Muscle of leg (tissue), 11 donors: ENCODE measurements around the gene BBS2. TPM values are rescaled to one million over a fixed set of nuclear protein-coding genes. Genes with fewer than 3 reads are reported as not detected.

ENCODE experiments used
- DNase-seq: peaks from one replicate; pipeline ENCODE4 v3.0.0; 2013
- H3K27ac ChIP-seq: one replicate; pipeline ENCODE4 v1.5.1; 2013; ENCODE audit warnings: mild to moderate bottlenecking, low read length, control low read depth
- H3K27me3 ChIP-seq: one replicate; pipeline ENCODE4 v1.6.1; 2013; ENCODE audit warnings: low read length; ENCODE audit not compliant: control insufficient read depth, insufficient read depth
- H3K36me3 ChIP-seq: one replicate; pipeline ENCODE4 v1.6.1; 2013; ENCODE audit warnings: low read length; ENCODE audit not compliant: control insufficient read depth, insufficient read depth
- H3K4me1 ChIP-seq: one replicate; pipeline ENCODE4 v1.6.1; 2013; ENCODE audit warnings: low read length; ENCODE audit not compliant: control insufficient read depth, insufficient read depth
- H3K4me3 ChIP-seq: one replicate; pipeline ENCODE4 v1.5.1; 2013; ENCODE audit warnings: low read length, control low read depth
- H3K9me3 ChIP-seq: replicated peaks from 2 replicates; pipeline ENCODE4 v1.6.1; 2013; ENCODE audit warnings: low read depth, low read length; ENCODE audit not compliant: control insufficient read depth
- WGBS: methylation state at CpG from one replicate; pipeline ENCODE4 v1.1.5; 2013; ENCODE audit warnings: missing lambda C conversion rate; ENCODE audit not compliant: insufficient coverage; 5-methylcytosine and 5-hydroxymethylcytosine counted together
- polyA plus RNA-seq, 8 donors: library from polyadenylated mRNA; unstranded; fragments of 120-200 nt; gene quantifications; one replicate each; pipeline versions ENCODE4 v1.2.1 to v1.2.3, GENCODE V29; 2013; ENCODE audit warnings: inconsistent platforms in 1 of 8, low replicate concordance in 1 of 8; ENCODE audit not compliant: insufficient read length in 8 of 8, insufficient read depth in 1 of 8
- total RNA-seq: library from RNA; stranded (reverse); fragments of 120-200 nt; gene quantifications from one replicate; pipeline ENCODE4 v1.2.4, GENCODE V29; 2013

BBS2 gene
- total and polyA plus RNA-seq, 9 donors, result 27.9 to 58.3 (median 36.5) TPM

GRCh38 chr16:56551796-56552738, 32.2 kb upstream of the BBS2 start:
- Histone ChIP-seq H3K4me1 (peaks cover 12% of the 10 kb centered on the region), H3K4me3 (no peak overlapping the region), H3K9me3 (no peaks in the 10 kb centered on the region), H3K27ac (no peak overlapping the region), H3K27me3 (peaks cover 12% of the 10 kb centered on the region), H3K36me3 (no peaks in the 10 kb centered on the region)
- peak; percentile 49 for DNase-seq
- WGBS, result 14% methylated on average over 6 of the region's 11 CpGs

- no peak for DNase-seq
- 89% methylated on average over 4 of the region's 5 CpGs for WGBS
These were observed 30.0 kb upstream of the BBS2 start for GRCh38 chr16:56549744-56550385.

GRCh38 chr16:56549161-56549560, 29.3 kb upstream of the BBS2 start:
- no peak for DNase-seq
- Histone ChIP-seq H3K9me3 (no peaks in the 10 kb centered on the region), H3K4me3 (no peak overlapping the region), H3K36me3 (no peaks in the 10 kb centered on the region), H3K4me1 (peaks cover 14% of the 10 kb centered on the region), H3K27me3 (peaks cover 2% of the 10 kb centered on the region), H3K27ac (no peak overlapping the region)

More at GRCh38 chr16:56549744-56550385, 30.0 kb upstream of the BBS2 start:
- Histone ChIP-seq H3K4me3 (no peak overlapping the region), H3K27ac (no peak overlapping the region), H3K36me3 (no peaks in the 10 kb centered on the region), H3K27me3 (peaks cover 8% of the 10 kb centered on the region), H3K9me3 (no peaks in the 10 kb centered on the region), H3K4me1 (peaks cover 14% of the 10 kb centered on the region)

GRCh38 chr16:56547949-56548567, 28.2 kb upstream of the BBS2 start:
- peaks cover 2% of the 10 kb centered on the region for H3K27me3 ChIP-seq
- H3K4me1 ChIP-seq, result peaks cover 14% of the 10 kb centered on the region
- DNase-seq, result no peak
- H3K9me3 ChIP-seq, result no peaks in the 10 kb centered on the region
- no peak overlapping the region for H3K4me3 ChIP-seq
- no peak overlapping the region for H3K27ac ChIP-seq
- WGBS, result 96% methylated on average over 3 of the region's 4 CpGs
- H3K36me3 ChIP-seq, result no peaks in the 10 kb centered on the region

GRCh38 chr16:56547120-56547948, 27.5 kb upstream of the BBS2 start:
- Histone ChIP-seq H3K27me3 (peaks cover 6% of the 10 kb centered on the region), H3K36me3 (no peaks in the 10 kb centered on the region), H3K9me3 (no peaks in the 10 kb centered on the region), H3K27ac (no peak overlapping the region), H3K4me1 (peaks cover 12% of the 10 kb centered on the region), H3K4me3 (no peak overlapping the region)
- 19% methylated on average over 8 of the region's 12 CpGs for WGBS
- peak; percentile 22 for DNase-seq

GRCh38 chr16:56542039-56542438, 22.2 kb upstream of the BBS2 start:
- H3K27me3 ChIP-seq, result peaks cover 7% of the 10 kb centered on the region
- no peaks in the 10 kb centered on the region for H3K36me3 ChIP-seq
- H3K4me3 ChIP-seq, result no peak overlapping the region
- no peaks in the 10 kb centered on the region for H3K9me3 ChIP-seq
- H3K4me1 ChIP-seq, result peaks cover 2% of the 10 kb centered on the region
- no CpG with 5 or more reads among the region's 2 CpGs for WGBS
- no peak for DNase-seq
- H3K27ac ChIP-seq, result no peak overlapping the region

- Histone ChIP-seq H3K27ac (no peak overlapping the region), H3K4me1 (no peaks in the 10 kb centered on the region), H3K27me3 (peaks cover 12% of the 10 kb centered on the region), H3K9me3 (no peaks in the 10 kb centered on the region), H3K36me3 (no peaks in the 10 kb centered on the region), H3K4me3 (no peak overlapping the region)
- DNase-seq, result no peak
- WGBS, result no CpG with 5 or more reads among the region's 4 CpGs
These were observed 19.8 kb upstream of the BBS2 start for GRCh38 chr16:56539656-56540055.

GRCh38 chr16:56538331-56538730, 18.5 kb upstream of the BBS2 start:
- WGBS, result no CpG with 5 or more reads among the region's 7 CpGs
- no peaks in the 10 kb centered on the region for H3K4me1 ChIP-seq
- DNase-seq, result no peak
- H3K27ac ChIP-seq, result no peak overlapping the region
- peaks cover 15% of the 10 kb centered on the region for H3K27me3 ChIP-seq
- H3K9me3 ChIP-seq, result no peaks in the 10 kb centered on the region
- H3K4me3 ChIP-seq, result no peak overlapping the region
- no peaks in the 10 kb centered on the region for H3K36me3 ChIP-seq

GRCh38 chr16:56534847-56535383, 15.1 kb upstream of the BBS2 start:
- Histone ChIP-seq H3K9me3 (no peaks in the 10 kb centered on the region), H3K36me3 (no peaks in the 10 kb centered on the region), H3K27ac (no peak overlapping the region), H3K4me1 (no peaks in the 10 kb centered on the region), H3K27me3 (peaks cover 13% of the 10 kb centered on the region), H3K4me3 (no peak overlapping the region)
- no peak for DNase-seq
- WGBS, result 87% methylated on average over 5 of the region's 8 CpGs
